ENCODE results near the gene SPTSSB.

The SPTSSB gene

DNA sequence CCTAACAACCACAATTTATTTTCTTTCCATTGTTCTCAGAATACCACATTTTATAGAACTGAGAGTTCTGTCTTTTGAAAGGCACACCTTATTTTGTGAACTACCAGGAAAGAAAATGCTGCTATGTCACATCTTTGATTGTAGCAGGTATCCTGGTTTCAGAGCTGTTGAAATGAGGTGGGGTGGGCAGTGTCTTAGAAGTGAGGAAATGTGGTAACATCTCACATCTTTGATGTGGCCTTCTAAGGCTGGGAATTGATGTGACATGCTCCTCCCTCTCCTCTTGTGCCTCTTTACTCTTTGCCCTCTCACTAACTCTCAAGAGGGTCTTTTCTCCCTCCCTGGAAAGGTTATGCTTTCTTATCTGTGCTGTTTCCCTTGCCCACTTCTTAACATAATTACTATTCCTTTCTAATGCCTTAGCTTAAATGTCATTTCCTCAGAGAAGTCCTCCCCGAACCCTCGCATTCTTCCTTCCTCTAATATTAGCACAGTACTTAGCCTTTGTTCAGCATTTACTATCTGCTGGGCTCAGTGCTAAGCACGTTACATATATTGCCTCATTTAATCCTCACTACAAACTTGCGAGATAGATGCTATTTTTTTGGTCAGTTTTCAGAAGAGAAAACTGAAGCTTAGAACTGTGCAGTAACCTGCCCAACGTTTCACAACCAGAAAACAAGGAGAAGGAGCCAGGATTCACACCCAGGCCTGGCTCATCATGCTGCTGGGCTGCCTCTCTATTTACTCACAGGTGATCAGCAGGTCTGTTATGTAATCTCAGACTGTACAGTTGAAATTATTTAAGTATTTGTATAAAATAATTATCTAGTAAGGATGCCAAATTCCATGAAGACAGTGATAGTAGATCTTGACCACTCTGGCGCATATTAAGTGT is 24.0 kb upstream of the SPTSSB start:
- Mint-ChIP-seq H3K9me3 (peaks cover 12% of the 10 kb centered on the region), H3K27ac (peak overlapping the region in 1 of 3 experiments; percentile 24), H3K4me3 (no peak overlapping the region), H3K27me3 (ENCODE audit: low read depth) (no peaks in the 10 kb centered on the region), H3K4me1 (no peaks in the 10 kb centered on the region), H3K36me3 (ENCODE audit: low read depth) (no peaks in the 10 kb centered on the region)
- TF ChIP-seq, protein P1, sequence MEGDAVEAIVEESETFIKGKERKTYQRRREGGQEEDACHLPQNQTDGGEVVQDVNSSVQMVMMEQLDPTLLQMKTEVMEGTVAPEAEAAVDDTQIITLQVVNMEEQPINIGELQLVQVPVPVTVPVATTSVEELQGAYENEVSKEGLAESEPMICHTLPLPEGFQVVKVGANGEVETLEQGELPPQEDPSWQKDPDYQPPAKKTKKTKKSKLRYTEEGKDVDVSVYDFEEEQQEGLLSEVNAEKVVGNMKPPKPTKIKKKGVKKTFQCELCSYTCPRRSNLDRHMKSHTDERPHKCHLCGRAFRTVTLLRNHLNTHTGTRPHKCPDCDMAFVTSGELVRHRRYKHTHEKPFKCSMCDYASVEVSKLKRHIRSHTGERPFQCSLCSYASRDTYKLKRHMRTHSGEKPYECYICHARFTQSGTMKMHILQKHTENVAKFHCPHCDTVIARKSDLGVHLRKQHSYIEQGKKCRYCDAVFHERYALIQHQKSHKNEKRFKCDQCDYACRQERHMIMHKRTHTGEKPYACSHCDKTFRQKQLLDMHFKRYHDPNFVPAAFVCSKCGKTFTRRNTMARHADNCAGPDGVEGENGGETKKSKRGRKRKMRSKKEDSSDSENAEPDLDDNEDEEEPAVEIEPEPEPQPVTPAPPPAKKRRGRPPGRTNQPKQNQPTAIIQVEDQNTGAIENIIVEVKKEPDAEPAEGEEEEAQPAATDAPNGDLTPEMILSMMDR (IDR thresholded peaks at IDR 0.05; ENCODE audit: unreplicated experiment in 3 of 3): no peak

DNA sequence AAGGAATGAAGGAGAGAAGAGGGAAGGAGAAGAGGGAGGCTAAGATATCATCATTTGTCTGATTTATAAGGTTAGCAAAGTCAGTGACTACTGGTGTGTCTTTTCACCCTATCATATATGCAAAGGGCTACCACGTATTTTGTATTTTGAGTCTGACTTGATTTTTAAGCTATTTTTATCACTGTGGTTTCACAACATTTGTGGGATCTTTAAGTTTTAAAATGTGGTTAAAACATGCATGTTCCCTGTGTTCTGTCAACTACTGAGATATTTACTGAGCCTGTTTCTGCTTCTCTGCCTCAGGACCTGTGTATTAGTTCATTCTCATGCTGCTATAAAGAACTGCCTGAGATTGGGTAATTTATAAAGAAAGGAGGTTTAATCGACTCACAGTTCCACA is 22.5 kb upstream of the SPTSSB start:
- Mint-ChIP-seq H3K27ac (peak overlapping the region in 1 of 3 experiments; percentile 80), H3K36me3 (ENCODE audit: low read depth) (no peaks in the 10 kb centered on the region), H3K27me3 (ENCODE audit: low read depth) (no peaks in the 10 kb centered on the region), H3K4me3 (no peak overlapping the region), H3K4me1 (no peaks in the 10 kb centered on the region), H3K9me3 (peaks cover 20% of the 10 kb centered on the region)
- TF ChIP-seq, protein P1 (IDR thresholded peaks at IDR 0.05; ENCODE audit: unreplicated experiment in 3 of 3): no peak

DNA sequence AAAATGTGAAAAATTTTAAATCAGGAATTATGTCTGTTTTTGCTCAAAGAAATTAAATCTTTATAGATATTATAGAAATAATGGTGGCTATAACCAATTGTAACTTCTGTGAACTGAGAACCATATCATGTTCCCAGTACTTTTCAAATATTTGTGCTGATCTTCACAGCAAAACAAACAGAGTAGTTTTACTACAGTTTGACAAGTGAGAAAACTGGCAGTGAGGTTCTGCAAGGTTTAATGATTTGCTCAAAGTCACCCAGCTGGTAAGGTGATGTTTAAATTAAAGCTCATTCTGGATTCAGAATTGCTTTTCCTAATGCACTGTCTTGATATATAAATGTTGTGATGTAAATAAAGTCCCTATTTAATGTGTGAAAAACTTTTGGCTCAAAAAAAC is 22.0 kb upstream of the SPTSSB start:
- Mint-ChIP-seq H3K4me1 (no peaks in the 10 kb centered on the region), H3K27me3 (ENCODE audit: low read depth) (no peaks in the 10 kb centered on the region), H3K9me3 (peaks cover 16% of the 10 kb centered on the region), H3K27ac (peak overlapping the region in 1 of 3 experiments; percentile 80), H3K4me3 (no peak overlapping the region), H3K36me3 (ENCODE audit: low read depth) (no peaks in the 10 kb centered on the region)
- TF ChIP-seq, protein P1 (IDR thresholded peaks at IDR 0.05; ENCODE audit: unreplicated experiment in 3 of 3): no peak

DNA sequence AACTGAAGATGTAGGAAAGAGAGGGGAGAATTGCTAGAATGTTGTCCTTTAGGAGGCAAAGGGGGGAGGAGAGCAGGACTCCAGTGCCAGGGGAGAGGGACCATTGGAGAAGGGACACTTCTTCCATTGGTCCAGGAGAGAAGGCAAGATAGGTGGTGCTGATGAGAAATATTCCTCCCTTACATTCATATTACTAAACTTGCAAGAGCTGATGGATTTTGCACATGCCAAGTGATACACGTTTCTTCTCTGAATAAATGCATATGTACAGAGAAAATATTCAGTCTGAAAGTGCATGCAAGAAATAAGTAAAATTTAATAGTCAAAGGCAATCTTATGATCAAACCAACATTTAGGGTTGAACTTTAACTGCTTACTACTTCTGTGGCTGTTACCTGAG is 21.5 kb upstream of the SPTSSB start:
- TF ChIP-seq, protein P1 (IDR thresholded peaks at IDR 0.05; ENCODE audit: unreplicated experiment in 3 of 3): no peak
- Mint-ChIP-seq H3K4me1 (no peaks in the 10 kb centered on the region), H3K9me3 (peaks cover 13% of the 10 kb centered on the region), H3K4me3 (no peak overlapping the region), H3K27ac (peak overlapping the region in 1 of 3 experiments; percentile 60), H3K36me3 (ENCODE audit: low read depth) (no peaks in the 10 kb centered on the region), H3K27me3 (ENCODE audit: low read depth) (no peaks in the 10 kb centered on the region)

DNA sequence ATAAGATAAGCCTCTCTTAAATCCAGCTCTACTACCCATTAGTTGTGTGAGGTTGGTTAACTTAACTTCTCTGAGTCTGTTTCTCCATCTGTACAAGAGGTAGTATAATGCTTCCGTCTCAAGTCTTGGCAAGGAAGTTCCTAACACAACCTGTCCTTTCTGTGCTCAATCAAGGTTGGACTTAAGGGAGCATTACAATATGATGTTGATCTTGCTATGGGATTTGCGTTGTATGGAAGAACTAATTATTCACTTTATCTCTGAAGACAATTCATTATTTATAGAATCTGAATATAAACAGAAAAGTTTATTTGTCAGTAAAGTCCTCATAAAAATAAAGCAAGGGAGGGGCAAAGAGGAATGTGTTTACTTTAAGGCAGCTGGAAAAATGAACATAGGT is 18.9 kb upstream of the SPTSSB start:
- no peak overlapping the region for H3K27ac Mint-ChIP-seq
- no peak overlapping the region for H3K4me3 Mint-ChIP-seq
- no peaks in the 10 kb centered on the region for H3K4me1 Mint-ChIP-seq
- TF ChIP-seq, protein P1 (IDR thresholded peaks at IDR 0.05; ENCODE audit: unreplicated experiment in 3 of 3): no peak
- no peaks in the 10 kb centered on the region for H3K36me3 Mint-ChIP-seq (ENCODE audit: low read depth)
- peaks cover 7% of the 10 kb centered on the region for H3K9me3 Mint-ChIP-seq
- H3K27me3 Mint-ChIP-seq (ENCODE audit: low read depth): no peaks in the 10 kb centered on the region
